Gastroesophageal sphincter (tissue), 3 donors: ENCODE results near the gene FBF1.

Source experiments
- CTCF ChIP-seq, 4 experiments: fragments of 200-600 bp in 2 of 4; fragments of 450-650 bp in 2 of 4; sonication (generic) in 1 of 4; IDR thresholded peaks; one replicate each; pipeline ENCODE4 v1.5.1; 2017 to 2019; ENCODE audit warnings: antibody characterized with exemption in 4 of 4, mild to moderate bottlenecking in 2 of 4, moderate library complexity in 2 of 4
- POLR2A ChIP-seq, 2 donors: fragments of 450-650 bp; IDR thresholded peaks; one replicate each; pipeline ENCODE4 v1.6.1; 2017; ENCODE audit warnings: antibody characterized with exemption in 2 of 2, mild to moderate bottlenecking in 2 of 2, moderate library complexity in 1 of 2

- TF ChIP-seq CTCF (IDR thresholded peaks at IDR 0.05) (no peak), POLR2A (IDR thresholded peaks at IDR 0.05) (no peak)
Observed at GRCh38 chr17:75987041-75987440, 46.2 kb upstream of the FBF1 start.
